NCI-H1417 treated with DMSO at 0.1 percent for 48 hours (cell line): ENCODE data around the gene STKLD1.

Experiments used
- DNase-seq: peaks from one replicate; lab custom pipeline; 2025; lab: John Stamatoyannopoulos, UW

STKLD1 gene

DNA sequence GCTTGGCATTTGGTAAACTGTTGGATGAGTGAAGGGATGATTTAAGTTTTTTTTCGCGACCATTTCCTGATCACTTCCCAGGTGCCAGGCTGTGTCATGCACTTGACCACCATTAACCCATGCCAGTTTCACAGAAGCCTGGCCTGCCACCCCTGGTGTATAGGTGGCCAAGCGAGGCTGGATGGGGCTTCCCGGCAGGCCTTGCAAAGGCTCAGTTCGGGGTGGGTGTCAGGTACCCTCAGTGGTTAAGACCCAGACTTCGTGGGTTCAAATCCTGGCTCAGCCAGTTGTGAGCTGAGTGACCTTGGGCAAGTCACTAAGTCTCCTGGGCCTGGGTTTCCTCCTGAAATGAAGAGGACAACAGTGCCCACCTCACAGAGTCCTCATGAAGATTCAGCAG, 30.6 kb upstream of the STKLD1 start:
- DNase-seq: no peak

DNA sequence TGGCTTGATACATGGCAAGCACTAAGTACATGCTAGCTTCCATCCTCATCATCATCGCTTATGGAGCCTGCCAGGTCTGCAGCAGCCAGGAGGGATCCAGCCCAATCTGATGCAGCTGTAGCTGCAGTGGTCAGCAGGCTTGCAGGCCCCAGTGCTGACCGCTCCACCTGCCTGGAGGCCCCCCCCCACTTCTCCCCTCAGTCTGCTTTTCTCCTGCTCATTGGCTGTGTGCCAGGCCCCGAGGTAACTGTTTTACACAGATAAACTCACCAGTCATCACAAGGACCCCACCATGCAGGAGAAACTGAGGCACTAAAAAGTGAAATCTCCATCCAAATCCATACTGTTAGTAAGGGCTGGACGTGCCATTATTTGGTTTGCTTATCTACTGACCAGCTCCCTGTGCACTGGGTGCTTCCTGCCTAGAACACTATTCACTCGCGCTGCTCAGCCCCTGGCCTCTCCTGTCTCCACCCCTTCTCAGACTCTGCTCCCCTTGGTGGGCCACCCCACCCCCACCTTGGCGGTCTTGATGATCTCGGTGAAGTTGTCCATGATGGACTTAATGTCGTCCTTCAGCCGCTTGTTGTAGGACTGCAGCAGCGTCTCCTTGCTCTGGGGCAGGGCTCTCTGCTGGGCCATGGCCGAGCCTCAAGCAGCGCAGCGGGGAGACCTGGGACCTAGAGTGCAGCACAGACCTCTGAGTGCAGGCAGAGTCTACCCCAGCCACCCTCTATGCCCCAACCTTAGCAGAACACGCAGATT, 30.0 kb upstream of the STKLD1 start:
- no peak for DNase-seq

DNA sequence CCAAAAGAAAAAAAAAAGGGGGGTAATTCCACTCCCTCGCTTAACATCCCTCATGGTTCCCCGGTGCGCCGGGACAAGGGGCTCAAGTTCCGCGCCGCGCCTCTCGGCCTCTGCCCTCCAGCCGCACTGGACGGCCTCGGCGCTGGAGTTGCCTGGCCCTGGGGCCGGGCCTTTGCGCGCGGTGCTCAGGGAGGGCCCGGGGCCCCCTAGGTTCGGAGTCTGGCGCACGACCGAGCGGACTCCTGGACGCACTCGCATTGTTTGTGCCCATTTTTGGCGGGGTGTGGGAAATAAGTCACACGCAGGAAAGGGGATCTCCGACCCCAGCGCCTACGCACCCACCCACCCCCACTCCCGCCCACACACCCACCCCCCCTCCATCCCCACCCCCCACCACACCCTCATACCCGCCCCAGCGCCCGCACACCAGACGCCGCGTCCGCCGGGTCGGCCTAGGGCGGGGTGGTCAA, 28.6 kb upstream of the STKLD1 start:
- no peak for DNase-seq

DNA sequence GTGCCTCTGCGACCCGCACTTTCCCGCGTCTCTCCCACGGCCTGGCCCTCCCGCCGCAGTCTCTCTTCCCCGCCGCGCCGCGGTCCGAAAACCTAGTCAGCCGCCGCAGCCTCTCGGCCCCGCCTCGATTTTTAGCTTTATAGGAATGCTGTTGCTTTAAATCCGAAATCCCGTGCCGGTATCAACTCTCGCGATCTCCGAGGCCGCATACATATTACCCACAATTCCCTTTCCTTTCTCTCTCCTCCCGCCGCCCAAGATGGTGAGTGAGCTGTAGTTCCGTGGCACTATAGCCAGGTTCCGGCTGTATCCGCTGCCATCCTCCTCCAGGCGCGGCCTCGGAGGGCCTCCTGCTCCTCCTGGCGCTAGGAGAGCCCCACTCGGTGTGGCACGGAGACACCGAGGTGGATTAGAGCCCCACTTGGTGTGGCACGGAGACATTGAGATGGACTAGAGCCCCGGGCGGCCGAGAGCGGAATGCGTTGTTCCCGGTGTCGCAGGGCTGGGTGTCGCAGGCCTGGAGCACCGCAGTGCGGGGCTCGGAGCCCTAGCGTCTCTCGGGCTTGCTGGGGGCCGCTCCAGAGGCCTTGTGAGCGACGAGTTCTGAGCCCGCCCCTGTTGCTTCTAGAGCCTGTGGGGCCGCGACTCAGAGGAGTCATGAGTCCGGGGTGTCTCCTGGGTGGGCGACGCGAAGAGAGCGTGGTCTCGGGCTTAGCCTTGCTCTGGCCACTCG, 28.0 kb upstream of the STKLD1 start, which contains the start of the genes MED22 and RPL7A:
MED22 (minus strand) TSS at position 147 of the 733 bp plus-strand sequence. CDS start 1,469 bp downstream, outside the sequence.
RPL7A (plus strand) TSS at position 234 of the 733 bp plus-strand sequence; CDS start at position 260, 26 bp downstream.
- peak; percentile 89 for DNase-seq

DNA sequence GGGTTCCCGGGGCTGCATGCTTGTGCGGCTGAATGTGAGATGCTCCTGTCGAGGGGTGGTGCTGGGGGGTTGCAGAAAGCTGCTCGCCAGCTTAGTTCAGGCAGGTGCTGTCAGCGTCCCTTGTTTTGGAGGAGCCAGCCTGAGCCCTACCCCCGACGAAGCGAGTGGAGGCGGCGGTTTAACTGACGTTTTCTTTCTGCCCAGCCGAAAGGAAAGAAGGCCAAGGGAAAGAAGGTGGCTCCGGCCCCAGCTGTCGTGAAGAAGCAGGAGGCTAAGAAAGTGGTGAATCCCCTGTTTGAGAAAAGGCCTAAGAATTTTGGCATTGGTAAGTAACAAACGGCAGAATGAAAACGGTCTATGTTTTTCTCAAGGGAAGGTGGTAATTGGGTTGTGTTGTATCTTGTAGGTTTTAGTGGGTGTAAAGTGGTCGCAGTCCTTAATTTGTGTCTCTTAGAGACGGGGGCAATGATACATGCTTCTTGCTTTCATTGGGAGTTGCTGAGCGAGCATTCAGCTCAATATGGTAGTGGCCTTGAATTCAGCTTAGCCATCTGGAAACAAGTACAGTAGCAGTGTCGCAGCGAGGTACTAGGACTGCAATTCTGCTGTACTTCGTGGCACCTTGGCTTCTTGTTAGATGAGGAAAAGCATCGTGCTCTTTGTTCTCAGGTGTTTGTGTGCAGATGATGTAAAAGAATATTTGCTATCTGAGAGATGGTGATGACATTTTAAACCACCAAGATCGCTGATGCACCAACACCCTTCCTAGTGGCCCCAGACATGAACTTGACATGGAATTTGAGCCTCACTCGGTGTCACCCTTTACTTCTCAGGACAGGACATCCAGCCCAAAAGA, 27.2 kb upstream of the STKLD1 start:
- DNase-seq: no peak

DNA sequence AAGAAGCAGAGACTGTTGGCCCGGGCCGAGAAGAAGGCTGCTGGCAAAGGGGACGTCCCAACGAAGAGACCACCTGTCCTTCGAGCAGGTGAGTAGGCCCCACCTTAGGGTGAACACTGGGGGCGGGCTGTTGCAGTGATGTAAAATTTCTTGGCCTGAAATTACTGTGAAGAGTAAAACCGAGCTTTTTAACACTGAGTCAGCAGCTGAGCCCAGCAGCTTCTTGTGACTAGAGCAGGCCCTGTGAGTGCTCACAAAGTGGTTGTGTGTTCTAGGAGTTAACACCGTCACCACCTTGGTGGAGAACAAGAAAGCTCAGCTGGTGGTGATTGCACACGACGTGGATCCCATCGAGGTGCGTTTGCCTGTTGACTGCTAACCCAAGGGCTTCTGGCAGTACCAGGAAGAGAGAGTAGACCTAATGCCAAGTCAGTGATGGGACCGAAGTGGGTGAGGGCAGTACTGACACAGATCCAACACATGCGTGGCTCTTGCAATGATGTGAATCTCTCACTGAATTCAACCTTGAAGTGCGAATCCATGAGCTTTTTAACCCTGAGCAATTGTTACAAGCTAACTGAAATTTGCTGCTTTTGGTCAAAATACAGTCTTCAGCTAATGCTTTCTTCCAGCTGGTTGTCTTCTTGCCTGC, 26.1 kb upstream of the STKLD1 start:
- no peak for DNase-seq

DNA sequence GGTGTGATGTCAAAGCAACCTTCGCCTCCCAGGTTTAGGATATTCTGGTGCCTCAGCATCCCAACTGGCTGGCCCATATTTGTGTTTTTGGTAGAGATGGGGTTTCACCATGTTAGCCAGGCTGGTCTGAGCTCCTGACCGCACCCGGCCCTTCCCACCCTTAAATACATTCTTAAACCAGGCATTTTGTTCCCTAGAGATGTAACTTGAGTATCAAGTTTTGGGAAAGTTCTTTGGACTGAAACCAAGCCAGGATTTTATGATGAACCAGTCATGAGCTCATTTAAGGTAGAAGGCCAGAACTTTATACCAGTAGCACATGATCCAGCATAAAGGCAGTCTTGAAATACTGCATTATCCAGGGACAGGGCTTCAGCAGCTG, 24.6 kb upstream of the STKLD1 start:
- no peak for DNase-seq

DNA sequence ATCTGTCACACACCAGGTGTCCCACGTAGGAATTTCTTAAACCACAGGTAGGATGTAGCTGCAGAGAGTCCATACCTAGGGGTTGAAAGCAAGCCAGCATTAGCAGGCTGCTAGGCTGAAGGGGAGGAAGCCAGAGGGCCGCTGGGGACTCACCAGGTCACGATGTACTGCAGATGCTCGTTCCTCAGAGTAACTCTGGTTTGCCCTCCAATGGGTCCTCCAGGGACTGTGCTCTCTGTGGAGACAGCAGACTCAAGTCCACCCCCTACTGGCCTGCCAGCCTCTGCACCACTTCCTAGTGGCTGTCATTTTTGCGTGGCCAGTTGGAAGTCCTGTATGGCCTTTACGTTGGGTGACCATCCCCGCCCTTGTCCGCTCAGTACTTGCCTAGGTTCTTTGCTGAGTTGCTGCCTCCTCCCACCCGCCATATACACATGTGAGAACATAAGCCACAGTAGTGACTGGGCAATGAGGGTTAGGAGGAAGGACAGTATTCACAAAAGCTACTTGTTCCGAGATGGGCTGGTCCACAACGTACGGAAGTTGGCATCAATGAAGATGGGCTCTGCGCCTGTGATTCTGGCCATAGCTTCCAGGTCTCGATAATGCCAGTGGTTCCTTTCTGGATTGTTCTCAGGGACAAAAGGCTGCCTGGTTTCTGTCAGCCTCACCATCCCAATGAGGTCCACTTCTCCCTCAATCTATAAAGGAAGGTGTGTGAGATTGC, 24.1 kb upstream of the STKLD1 start:
- DNase-seq: no peak

DNA sequence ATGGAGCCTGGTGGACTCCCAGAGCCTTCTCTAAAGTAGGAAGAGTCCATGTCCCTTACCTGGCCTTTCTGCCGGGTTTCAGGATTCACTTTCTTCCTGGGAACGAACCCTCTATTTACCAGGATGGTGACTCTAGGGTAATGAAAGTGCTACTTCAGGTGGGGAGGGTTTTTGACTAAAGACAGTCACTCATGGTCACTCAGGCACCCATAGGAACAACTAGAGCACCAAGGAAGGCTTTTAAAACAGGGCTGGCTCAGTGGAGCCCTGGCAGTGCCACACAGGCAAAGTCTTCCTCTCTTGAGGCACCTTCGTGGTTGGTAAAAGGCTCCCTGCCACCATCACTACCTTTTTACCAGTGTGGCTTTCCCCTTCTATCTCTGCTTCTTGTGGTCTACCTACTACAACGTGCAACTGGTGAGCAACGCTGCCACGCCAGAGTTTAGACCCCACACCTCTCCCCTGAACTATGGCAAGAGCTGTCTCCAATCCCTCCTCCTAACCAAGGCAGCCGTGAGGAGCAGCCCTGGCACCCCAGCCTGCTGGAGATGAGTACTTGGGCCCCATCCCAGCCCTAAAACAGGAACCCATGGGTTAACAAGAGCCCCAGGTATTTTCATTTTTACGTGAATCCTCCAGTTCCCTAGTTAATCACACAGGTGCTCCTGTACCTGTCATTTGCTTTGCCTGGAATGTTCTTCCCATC, 23.4 kb upstream of the STKLD1 start:
- DNase-seq: no peak

DNA sequence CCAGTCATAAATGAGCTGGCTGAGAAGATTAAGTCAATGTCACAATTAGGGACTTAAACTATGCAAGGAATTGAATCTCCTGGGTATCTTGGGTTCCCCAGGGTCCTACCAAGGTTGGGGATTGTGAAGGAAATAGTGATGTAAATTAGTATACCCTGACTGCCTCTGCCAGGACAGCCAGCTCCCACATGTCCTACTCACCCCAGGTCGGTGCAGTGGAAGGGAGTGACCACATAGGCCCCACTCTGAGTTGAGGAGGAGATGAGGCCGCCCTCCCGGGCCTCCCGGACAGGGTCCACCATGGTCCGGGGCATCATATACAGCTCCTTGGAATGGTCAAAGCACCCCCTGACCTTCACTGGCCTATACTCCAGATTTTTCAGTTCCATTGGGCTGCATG, 22.6 kb upstream of the STKLD1 start:
- no peak for DNase-seq

DNA sequence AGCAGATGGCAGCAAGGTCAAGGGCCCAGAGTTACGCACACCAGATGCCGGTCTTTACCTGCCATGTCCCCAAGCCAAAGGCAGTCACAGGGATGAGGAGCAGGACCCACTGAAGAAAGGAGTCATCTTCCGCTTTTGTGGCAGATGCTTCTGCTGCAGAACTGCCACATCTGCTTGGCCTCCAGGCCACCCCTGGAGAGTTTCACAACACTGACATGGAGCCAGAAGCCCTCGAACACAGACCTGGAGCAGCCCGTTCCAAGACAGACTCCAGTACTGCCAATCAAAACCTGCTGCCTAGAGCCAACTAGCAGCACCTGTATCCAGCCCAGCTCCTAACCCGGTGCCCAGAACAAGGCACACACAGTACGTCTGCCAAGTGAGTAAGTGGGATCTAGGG, 21.4 kb upstream of the STKLD1 start:
- no peak for DNase-seq

DNA sequence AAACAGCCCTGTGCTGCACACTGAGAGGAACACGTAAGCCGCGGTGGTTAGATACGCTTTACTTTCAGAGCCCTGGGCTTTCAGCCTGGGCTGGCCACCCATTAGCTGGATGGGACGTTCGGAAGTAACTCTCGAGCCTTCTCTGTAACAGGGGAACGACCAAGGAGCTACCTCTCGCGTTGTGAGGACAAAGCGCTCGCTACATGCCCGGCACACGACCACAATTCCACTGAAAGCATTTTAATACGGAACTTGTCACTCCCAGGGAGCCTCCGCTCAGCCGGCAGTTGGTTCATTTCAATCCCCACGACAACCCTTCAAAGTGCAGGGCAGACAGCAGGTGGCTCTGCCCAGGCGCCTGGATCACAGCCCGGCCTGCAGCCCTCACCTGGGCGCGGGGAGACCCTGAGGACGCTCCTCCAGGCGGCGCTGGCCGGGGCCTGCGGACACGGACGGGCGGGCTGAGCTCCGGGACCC, 20.2 kb upstream of the STKLD1 start:
- no peak for DNase-seq

DNA sequence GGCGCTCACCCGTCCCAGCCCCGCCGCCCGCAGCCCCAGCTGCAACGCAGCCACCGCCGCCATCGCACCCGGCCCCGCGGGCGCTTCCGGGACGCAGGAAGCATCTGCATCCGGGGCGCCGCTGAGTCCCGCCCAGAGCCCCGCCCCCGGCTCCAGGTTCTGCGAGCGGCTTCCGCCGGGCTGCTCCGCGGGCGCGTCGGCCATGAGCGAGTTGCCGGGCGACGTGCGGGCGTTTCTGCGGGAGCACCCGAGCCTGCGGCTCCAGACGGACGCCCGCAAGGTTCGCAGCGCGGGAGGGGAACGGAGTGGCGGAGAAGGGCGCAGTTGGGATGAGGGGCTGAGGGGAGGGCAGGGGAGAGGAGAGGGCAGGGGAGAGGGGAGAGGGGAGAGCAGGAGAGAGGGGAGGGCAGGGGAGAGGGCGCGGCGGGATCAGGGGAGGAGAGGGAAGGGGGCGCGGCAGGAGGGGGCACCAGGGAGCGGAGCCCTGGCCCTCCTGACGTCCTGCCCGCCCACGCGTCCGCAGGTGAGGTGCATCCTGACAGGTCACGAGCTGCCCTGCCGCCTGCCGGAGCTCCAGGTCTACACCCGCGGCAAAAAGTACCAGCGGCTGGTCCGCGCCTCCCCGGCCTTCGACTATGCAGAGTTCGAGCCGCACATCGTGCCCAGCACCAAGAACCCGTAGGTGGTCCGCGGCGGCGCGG, 19.6 kb upstream of the STKLD1 start, which contains the start of the genes SURF1 and SURF2:
SURF1 (minus strand) TSS at position 97 of the 701 bp plus-strand sequence; CDS start at position 63, 34 bp downstream.
SURF2 (plus strand) TSS at position 160 of the 701 bp plus-strand sequence; CDS start at position 203, 43 bp downstream.
- no peak for DNase-seq

DNA sequence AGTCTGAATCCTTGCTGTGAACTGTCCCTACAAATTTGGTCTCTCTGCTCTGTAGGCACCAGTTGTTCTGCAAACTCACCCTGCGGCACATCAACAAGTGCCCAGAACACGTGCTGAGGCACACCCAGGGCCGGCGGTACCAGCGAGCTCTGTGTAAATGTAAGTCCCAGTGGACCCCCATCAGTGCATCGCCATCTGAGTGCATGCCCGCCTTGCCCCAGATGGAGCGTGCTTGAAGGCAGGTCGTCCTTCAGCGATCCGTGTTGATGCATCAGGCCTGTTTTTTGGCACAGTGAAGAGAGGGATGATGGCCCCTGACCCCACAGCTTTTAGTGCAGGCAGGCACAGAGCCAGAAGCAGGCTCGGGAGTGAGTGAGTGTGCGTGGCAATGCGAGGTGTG, 18.5 kb upstream of the STKLD1 start:
- DNase-seq: no peak

DNA sequence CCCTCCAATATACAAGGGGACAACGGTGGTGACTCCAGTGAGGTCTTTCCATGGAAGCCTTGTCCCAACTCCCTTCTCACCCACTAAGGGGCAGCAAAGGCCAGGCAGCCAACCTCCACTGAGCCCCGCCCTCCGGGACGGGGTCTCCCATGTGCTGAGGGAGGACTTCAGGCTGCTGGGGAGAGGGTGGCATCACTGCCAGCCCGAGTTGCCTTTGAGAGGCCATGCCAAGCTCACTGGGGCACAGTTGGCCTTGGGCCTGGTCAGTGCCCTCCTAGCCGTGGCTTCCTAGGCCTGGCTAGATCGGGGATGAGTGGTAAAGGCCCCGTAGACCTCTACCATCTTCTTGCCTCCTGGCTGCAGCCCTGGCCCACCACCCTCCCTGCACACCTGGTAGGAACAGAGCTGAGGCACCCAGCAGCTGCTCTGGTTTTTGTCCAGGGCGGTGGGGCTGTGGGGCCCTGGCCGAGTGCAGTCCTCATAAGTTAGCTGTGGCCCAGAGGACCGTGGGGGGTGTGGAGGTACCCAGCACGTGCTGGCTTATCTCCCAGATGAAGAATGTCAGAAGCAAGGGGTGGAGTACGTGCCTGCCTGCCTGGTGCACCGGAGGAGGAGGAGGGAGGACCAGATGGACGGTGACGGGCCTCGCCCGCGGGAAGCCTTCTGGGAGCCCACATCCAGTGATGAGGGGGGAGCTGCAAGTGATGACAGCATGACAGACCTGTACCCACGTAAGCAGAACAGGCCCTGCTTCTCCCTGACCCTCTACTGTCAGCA, 16.6 kb upstream of the STKLD1 start:
- DNase-seq: no peak

DNA sequence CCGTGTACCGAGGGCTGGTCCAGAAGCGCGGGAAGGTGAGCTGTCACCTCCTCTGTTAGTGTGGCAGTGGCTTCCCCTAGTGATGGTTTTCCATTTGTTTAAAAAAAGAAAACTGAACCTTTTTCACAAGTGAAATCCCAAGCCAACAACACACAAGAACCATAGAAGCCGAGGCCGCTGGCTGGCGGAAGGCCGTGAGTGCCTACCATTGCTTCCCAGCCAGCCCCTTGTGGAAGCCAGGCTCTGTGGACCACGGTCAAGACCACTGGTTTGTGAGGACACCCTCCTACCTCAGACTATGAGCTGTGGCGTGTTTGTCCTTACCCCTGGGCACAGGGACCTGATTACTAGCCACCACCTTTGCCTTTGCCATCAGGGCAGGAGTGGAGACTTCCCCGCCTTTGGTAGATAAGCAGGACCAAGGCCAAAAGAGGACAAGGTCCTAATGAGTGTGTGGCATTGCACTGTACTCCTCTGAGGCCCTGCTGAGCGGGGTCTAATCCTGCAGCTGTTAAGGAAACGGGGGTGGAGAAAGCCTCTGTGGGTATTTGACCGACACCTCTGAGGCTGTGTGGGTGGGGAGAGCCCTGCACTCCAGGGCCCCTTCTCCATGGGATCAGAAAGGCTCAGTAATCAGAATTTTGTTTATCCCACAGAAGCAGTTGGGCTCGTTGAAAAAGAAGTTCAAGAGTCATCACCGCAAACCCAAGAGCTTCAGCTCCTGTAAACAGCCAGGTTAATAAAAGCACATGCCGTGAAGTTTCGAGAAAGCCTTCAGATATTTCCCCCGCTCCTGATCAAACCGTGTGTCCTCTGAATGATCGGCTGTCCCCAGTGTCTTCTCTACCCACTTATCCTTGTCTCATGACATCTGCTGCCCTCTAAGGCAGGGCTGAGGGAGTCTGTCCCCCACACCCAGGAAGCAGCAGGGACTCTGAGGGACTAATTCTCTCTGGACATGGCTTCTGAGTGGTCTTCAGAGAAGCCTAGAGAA, 15.5 kb upstream of the STKLD1 start:
- no peak for DNase-seq

DNA sequence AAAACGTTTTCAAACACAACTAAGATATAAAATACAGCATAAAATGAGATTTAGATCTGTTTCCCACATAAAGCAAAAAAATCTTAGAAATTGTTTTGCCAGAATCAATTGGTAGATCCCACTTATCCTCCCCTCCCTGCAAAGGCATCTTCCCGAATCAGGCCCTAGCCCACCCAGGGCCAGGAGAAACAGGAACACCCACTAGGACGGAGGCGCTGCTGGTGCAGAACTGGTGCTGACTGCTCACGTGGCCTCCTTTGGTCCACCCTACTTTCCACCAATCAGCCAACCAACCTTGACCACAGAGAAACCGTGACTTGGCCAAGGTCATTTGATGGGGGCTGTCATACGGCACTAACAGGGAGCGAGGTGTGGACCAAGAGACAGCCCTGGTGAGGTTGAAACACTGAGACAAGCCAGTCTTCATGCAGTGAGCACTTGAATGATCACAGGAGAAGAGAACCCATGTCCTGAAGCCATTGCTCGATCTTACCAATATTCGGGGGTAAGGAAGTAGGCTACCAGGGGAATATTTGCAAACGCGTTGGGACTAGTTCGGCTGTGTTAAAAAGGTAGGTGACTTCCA, 14.6 kb upstream of the STKLD1 start:
- no peak for DNase-seq
